GM03348 (cell line): ENCODE results near the gene TGFBR1.
"Not testable (repeated sequence)": the region's sequence is repeated elsewhere in the genome, so short reads cannot be mapped to it uniquely, and the experiment has no call there.

ENCODE experiments used
- DNase-seq: peaks from one replicate; pipeline ENCODE4 v3.0.0; 2012; ENCODE audit warnings: low spot score

Gene TGFBR1

DNA sequence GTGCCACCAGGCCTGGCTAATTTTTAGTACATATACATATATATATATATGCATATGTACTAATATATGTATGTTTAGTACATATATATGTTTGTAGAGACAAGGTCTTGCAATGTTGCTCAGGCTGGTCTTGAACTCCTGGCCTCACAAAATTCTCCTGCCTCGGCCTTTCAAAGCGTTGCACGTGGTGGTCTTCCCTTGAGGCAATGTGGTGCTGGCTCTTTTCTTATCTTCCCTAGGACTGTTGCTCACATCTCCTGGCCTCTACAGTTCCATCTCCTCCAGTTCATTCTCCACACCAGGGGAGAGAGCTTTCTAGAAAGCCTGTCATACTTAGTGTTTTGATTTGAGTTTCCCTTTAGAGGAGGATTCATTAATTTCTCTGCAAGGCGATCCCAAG is 28.9 kb upstream of the TGFBR1 start:
- no peak for DNase-seq

DNA sequence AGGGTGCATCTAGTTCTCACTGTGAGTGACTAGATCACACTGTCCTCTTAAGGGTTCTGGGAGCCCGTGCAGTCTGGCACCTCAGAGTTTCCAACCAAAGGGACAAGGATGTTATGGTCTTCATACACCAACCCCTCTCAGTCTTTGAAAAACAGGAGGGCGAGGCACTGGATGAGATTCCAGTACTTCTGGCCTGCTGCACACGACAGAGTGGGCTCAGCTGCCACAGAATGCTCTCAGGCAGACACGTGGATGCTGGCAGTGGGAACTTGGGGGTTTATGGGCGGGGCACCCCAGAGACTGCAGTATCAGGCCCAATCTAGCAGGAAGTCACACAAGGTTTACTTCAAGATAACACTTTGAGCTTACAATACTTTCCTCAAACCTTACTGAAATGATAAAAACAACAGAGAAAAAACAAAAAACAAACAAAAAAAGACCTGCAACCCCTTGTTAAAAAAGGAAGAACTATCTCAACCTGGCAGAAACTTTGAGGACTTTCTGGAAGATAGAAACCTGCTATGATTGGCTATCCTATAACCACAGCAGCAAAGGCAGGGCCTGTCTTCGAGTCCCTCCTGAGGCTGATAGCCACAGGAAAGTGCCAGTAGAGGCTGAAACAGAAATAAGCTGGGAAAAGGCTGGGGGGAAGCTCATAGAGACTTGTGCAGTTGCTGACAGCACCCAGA is 28.3 kb upstream of the TGFBR1 start:
- no peak for DNase-seq

- DNase-seq: no peak
Measured at GRCh38 chr9:99078717-99079116, 26.2 kb upstream of the TGFBR1 start.

GRCh38 chr9:99079542-99079941 is 25.4 kb upstream of the TGFBR1 start:
- DNase-seq: no peak

GRCh38 chr9:99083051-99083450 is 21.9 kb upstream of the TGFBR1 start:
- no peak for DNase-seq

- peak; percentile 81 for DNase-seq
Measured at GRCh38 chr9:99085949-99086948, 18.7 kb upstream of the TGFBR1 start.

- no peak for DNase-seq
Measured at GRCh38 chr9:99087462-99087861, 17.5 kb upstream of the TGFBR1 start.

- peak; percentile 54 for DNase-seq
Measured at GRCh38 chr9:99090336-99091130, 14.4 kb upstream of the TGFBR1 start.

GRCh38 chr9:99092643-99093491 is 12.0 kb upstream of the TGFBR1 start:
- DNase-seq: no peak

GRCh38 chr9:99093492-99093791 is 11.5 kb upstream of the TGFBR1 start:
- no peak for DNase-seq

GRCh38 chr9:99095565-99095964 is 9.3 kb upstream of the TGFBR1 start:
- DNase-seq: no peak

GRCh38 chr9:99096409-99096808 is 8.5 kb upstream of the TGFBR1 start:
- DNase-seq: no peak

- not testable (repeated sequence) for DNase-seq
Measured at GRCh38 chr9:99099806-99100585, 4.9 kb upstream of the TGFBR1 start.

DNA sequence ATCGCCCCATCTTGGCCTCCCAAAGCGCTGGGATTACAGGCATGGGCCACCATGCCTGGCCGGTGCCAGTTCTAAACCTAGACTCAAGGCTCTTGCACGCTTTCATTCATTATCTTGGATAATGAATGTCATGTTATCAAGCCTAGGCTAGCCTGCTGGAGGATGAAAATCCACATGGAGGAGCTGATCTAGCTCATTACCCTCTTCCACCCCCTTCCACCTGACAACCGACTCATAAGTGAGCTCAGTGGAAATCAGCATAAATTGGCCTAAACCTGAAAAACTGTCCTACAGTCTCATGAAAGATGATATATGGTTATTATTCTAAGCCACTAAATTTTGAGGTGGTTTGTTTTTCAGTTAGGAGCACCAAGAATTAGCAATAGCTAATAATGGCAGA is 3.6 kb upstream of the TGFBR1 start:
- DNase-seq: no peak

DNA sequence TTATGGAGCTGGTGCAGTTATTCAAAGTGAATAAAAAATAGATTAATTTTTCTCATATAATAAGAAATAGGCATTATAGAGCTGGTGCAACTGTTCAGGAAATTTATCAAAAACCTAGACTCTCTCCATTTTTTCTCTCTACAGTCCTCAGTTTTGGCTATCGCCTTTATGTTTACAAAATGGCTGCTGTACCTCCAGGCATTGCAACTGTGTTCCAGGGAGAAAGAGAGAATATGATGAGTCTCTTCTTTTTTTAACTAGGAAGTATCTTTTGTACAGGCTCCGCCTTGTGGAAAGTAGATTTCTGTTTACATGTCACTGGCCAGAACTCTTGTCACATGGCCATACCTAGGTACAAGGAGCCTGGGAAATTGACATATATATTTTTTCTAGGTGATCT is 3.1 kb upstream of the TGFBR1 start:
- DNase-seq: no peak

GRCh38 chr9:99103054-99103895 is 1.6 kb upstream of the TGFBR1 start:
- DNase-seq: no peak

DNA sequence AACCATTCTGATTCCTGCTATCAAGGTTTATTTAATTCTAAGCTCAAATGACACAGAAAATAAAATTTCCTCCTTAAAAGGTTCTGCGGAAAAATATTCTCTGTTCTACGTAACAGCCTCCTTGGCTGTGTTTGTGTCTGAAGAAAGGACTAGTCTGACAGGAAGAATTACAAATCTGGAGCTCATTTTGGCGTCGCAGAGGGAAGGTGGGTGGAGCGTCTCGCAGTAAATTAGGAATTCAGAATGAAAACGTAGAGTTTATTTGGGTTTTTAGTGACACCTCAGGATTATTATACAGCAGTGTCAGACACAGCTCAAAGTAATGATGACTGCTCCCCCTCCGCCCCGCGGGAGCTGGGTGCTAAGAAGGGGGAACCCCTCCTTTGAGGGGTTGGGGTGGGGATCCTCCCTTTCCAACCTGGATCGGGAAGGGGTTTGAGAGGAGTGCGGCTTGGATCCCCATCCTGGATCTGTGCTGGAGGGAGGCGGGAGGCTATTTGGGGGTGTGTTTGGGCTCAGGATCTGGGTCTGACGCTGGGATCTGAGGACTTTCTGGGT is 933 bp upstream of the TGFBR1 start:
- DNase-seq: peak; percentile 74

GRCh38 chr9:99105152-99106043 is 485 bp downstream of the TGFBR1 start:
- peak; percentile 94 for DNase-seq

- no peak for DNase-seq
Measured at GRCh38 chr9:99106044-99106375, 1.1 kb downstream of the TGFBR1 start.
